Measurements from ENCODE around the gene SIGLEC5.
A peak's percentile ranks its signal among the peaks of the same experiment; 100 is the strongest.

SIGLEC5 gene

GRCh38 chr19:51627491-51628138 is 2.6 kb downstream of the SIGLEC5 start:
- DNase-seq, result no peak

GRCh38 chr19:51626675-51627074 is 3.5 kb downstream of the SIGLEC5 start:
- DNase-seq, result no peak

- DNase-seq, result peak; percentile 74 to 76
These were observed 9.0 kb downstream of the SIGLEC5 start for GRCh38 chr19:51621178-51621577.

GRCh38 chr19:51615991-51616390 is 14.2 kb downstream of the SIGLEC5 start:
- DNase-seq, result no peak

- no peak for DNase-seq
These were observed 15.4 kb downstream of the SIGLEC5 start for GRCh38 chr19:51614789-51615188.

GRCh38 chr19:51610576-51610975 is 19.6 kb downstream of the SIGLEC5 start:
- DNase-seq, result no peak

- DNase-seq, result peak; percentile 89 to 94
These were observed 22.2 kb downstream of the SIGLEC5 start for GRCh38 chr19:51607920-51608562.

- no peak for DNase-seq
These were observed 23.1 kb downstream of the SIGLEC5 start for GRCh38 chr19:51607077-51607476.

- no peak for DNase-seq
These were observed 27.9 kb downstream of the SIGLEC5 start for GRCh38 chr19:51602189-51602854.

- DNase-seq, result peak in 1 of 2 donors; percentile 21
These were observed 29.1 kb downstream of the SIGLEC5 start for GRCh38 chr19:51600940-51601580.

GRCh38 chr19:51599084-51599483 is 31.1 kb downstream of the SIGLEC5 start:
- no peak for DNase-seq

GRCh38 chr19:51598159-51598915 is 31.9 kb downstream of the SIGLEC5 start:
- no peak for DNase-seq

- DNase-seq, result peak; percentile 29 to 52
These were observed 34.7 kb downstream of the SIGLEC5 start for GRCh38 chr19:51595190-51596175.

- DNase-seq, result no peak
These were observed 35.5 kb downstream of the SIGLEC5 start for GRCh38 chr19:51594774-51595109.

- DNase-seq, result peak; percentile 98 to 99
These were observed 36.0 kb downstream of the SIGLEC5 start for GRCh38 chr19:51593969-51594773.

GRCh38 chr19:51593138-51593890 is 36.9 kb downstream of the SIGLEC5 start:
- DNase-seq, result no peak

- DNase-seq, result no peak
These were observed 37.7 kb downstream of the SIGLEC5 start for GRCh38 chr19:51592521-51592920.

- DNase-seq, result no peak
These were observed 39.8 kb downstream of the SIGLEC5 start for GRCh38 chr19:51590441-51590840.

- no peak for DNase-seq
These were observed 40.7 kb downstream of the SIGLEC5 start for GRCh38 chr19:51589511-51589910.

Measured in inflammatory macrophage (primary cell).